GM12891 (cell line): ENCODE results near the gene ZNF48.

Source experiments
- PAX5 ChIP-seq: IDR thresholded peaks from 2 replicates; pipeline ENCODE4 v1.6.1; 2011; ENCODE audit warnings: low read length, moderate library complexity, mild to moderate bottlenecking; ENCODE audit not compliant: insufficient read depth, severe bottlenecking
- POLR2A ChIP-seq: IDR thresholded peaks from 2 replicates; pipeline ENCODE4 v1.6.1; 2011; ENCODE audit warnings: low read depth, low read length, control low read depth
- POLR2AphosphoS5 ChIP-seq: IDR thresholded peaks from 2 replicates; pipeline ENCODE4 v1.6.1; 2011; ENCODE audit warnings: low read depth, low read length, control low read depth
- SPI1 ChIP-seq: IDR thresholded peaks from 2 replicates; pipeline ENCODE4 v1.6.1; 2011; ENCODE audit warnings: low read depth, low read length, control low read depth

DNA sequence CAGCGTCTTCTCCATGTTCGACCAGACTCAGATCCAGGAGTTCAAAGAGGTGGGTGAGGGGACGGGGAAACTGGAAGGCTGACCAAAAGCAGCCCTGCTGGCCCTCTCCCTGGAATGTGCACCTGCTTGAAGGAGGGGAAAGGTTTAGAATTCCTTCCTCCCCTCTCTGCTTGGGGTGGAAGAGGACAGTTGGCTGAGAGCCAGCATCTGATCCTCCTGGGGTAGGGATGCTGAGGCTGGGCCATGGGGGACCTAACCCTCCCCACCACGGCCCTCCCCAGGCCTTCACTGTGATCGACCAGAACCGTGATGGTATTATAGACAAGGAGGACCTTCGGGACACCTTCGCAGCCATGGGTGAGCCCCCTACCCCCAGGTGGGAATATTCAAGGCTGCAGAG lies 19.4 kb upstream of the ZNF48 start:
- TF ChIP-seq POLR2A (no peak), POLR2AphosphoS5 (no peak), SPI1 (no peak), PAX5 (no peak)
